DMS114 treated with DMSO at 0.1 percent for 48 hours (cell line): ENCODE data around the gene EPB42.

ENCODE experiments used
- DNase-seq: peaks from one replicate; lab custom pipeline; 2025; ENCODE audit not compliant: unreplicated experiment; lab: John Stamatoyannopoulos, UW

Gene EPB42

GRCh38 chr15:43220991-43221403, at the start of gene EPB42:
Gene EPB42, minus strand, starts transcription at chr15:43221018. Its CDS starts 193 bp downstream, at chr15:43220825.
- DNase-seq: no peak

GRCh38 chr15:43270113-43270665, 49.4 kb upstream of the EPB42 start:
- DNase-seq: no peak

GRCh38 chr15:43268111-43269105, 47.6 kb upstream of the EPB42 start:
- no peak for DNase-seq

GRCh38 chr15:43267439-43267838, 46.6 kb upstream of the EPB42 start:
- no peak for DNase-seq

- DNase-seq: no peak
These were observed 46.0 kb upstream of the EPB42 start, which contains the start of gene TGM5 for GRCh38 chr15:43266834-43267233. Gene TGM5, minus strand, starts transcription at chr15:43266928. Its CDS starts 79 bp downstream, at chr15:43266849.

GRCh38 chr15:43266386-43266785, 45.6 kb upstream of the EPB42 start:
- no peak for DNase-seq

GRCh38 chr15:43260011-43260615, 39.3 kb upstream of the EPB42 start:
- DNase-seq: no peak

GRCh38 chr15:43258781-43259180, 38.0 kb upstream of the EPB42 start:
- DNase-seq: no peak

- no peak for DNase-seq
These were observed 35.5 kb upstream of the EPB42 start for GRCh38 chr15:43256341-43256740.

GRCh38 chr15:43255376-43255775, 34.6 kb upstream of the EPB42 start:
- no peak for DNase-seq

GRCh38 chr15:43253431-43254403, 32.9 kb upstream of the EPB42 start:
- DNase-seq: no peak

GRCh38 chr15:43251871-43252250, 31.0 kb upstream of the EPB42 start:
- DNase-seq: no peak

GRCh38 chr15:43251185-43251870, 30.5 kb upstream of the EPB42 start:
- DNase-seq: no peak

- DNase-seq: no peak
These were observed 30.0 kb upstream of the EPB42 start for GRCh38 chr15:43250785-43251184.

GRCh38 chr15:43249699-43250203, 28.9 kb upstream of the EPB42 start:
- DNase-seq: no peak

GRCh38 chr15:43249236-43249635, 28.4 kb upstream of the EPB42 start:
- no peak for DNase-seq

- DNase-seq: no peak
These were observed 25.5 kb upstream of the EPB42 start for GRCh38 chr15:43246261-43246774.

GRCh38 chr15:43244092-43244491, 23.3 kb upstream of the EPB42 start:
- no peak for DNase-seq

- DNase-seq: no peak
These were observed 22.3 kb upstream of the EPB42 start for GRCh38 chr15:43243020-43243645.
